CD14-positive monocyte (primary cell): ENCODE measurements around the gene HSPA14. TPM values are rescaled to one million over a fixed set of nuclear protein-coding genes. Genes with fewer than 3 reads are reported as not detected.
"Not testable (repeated sequence)": the region's sequence is repeated elsewhere in the genome, so short reads cannot be mapped to it uniquely, and the experiment has no call there.

Experiments
- DNase-seq, 3 donors: peaks; one replicate each; pipeline ENCODE4 v3.0.0-alpha.2; 2011 to 2022
- H2AFZ ChIP-seq: 2 replicates; pipeline ENCODE4 v1.6.0; 2012; ENCODE audit warnings: mild to moderate bottlenecking, low read depth, low read length, inconsistent platforms; ENCODE audit not compliant: insufficient read depth, poor library complexity, severe bottlenecking
- H3K27ac ChIP-seq, 2 donors: 1 replicate in 1 of 2; 2 replicates in 1 of 2; pipeline ENCODE4 v1.5.1; 2012 to 2013; ENCODE audit warnings: low read length in 2 of 2, control low read depth in 1 of 2, inconsistent platforms in 1 of 2, low read depth in 1 of 2, mild to moderate bottlenecking in 1 of 2
- H3K27me3 ChIP-seq, 2 donors: one replicate each; pipeline versions ENCODE4 v1.6.0 to v1.6.1; 2011 to 2013; ENCODE audit warnings: low read length in 2 of 2; ENCODE audit not compliant: control insufficient read depth in 2 of 2, insufficient read depth in 2 of 2
- H3K36me3 ChIP-seq, 2 donors: replicated peaks in 1 of 2; 1 replicate in 1 of 2; 2 replicates in 1 of 2; pipeline versions ENCODE4 v1.5.1 to v1.6.1; 2012 to 2013; ENCODE audit warnings: low read length in 2 of 2, control low read depth in 1 of 2, inconsistent platforms in 1 of 2, mild to moderate bottlenecking in 1 of 2; ENCODE audit not compliant: insufficient read depth in 2 of 2, control insufficient read depth in 1 of 2
- H3K4me1 ChIP-seq, 2 donors: 1 replicate in 1 of 2; 2 replicates in 1 of 2; pipeline versions ENCODE4 v1.5.1 to v1.6.1; 2012 to 2013; ENCODE audit warnings: low read length in 2 of 2, control low read depth in 1 of 2, inconsistent platforms in 1 of 2, mild to moderate bottlenecking in 1 of 2, moderate library complexity in 1 of 2; ENCODE audit not compliant: insufficient read depth in 2 of 2, control insufficient read depth in 1 of 2
- H3K4me2 ChIP-seq: replicated peaks from 2 replicates; pipeline ENCODE3; 2012; ENCODE audit warnings: low read length, moderate library complexity, mild to moderate bottlenecking; ENCODE audit not compliant: poor library complexity, severe bottlenecking; ENCODE audit errors: extremely low read depth
- H3K4me3 ChIP-seq, 3 experiments: fragments of 200-600 bp in 1 of 3; sonication (generic) in 1 of 3; replicated peaks in 1 of 3; 1 replicate in 2 of 3; 2 replicates in 1 of 3; pipeline ENCODE4 v1.5.1; 2011 to 2013; ENCODE audit warnings: low read length in 3 of 3, mild to moderate bottlenecking in 3 of 3, control low read depth in 2 of 3, low read depth in 2 of 3, inconsistent platforms in 1 of 3, moderate library complexity in 1 of 3
- H3K79me2 ChIP-seq: 2 replicates; pipeline ENCODE4 v1.6.0; 2012; ENCODE audit warnings: mild to moderate bottlenecking, control low read depth, inconsistent platforms, low read length, moderate library complexity; ENCODE audit not compliant: insufficient read depth
- H3K9ac ChIP-seq: 2 replicates; pipeline ENCODE4 v1.6.0; 2017; ENCODE audit warnings: low read length, mild to moderate bottlenecking; ENCODE audit not compliant: insufficient read depth, poor library complexity, severe bottlenecking
- H3K9me3 ChIP-seq, 2 donors: replicated peaks in 1 of 2; 1 replicate in 1 of 2; 2 replicates in 1 of 2; pipeline versions ENCODE4 v1.5.1 to v1.6.1; 2012 to 2013; ENCODE audit warnings: low read length in 2 of 2, control low read depth in 1 of 2; ENCODE audit not compliant: control insufficient read depth in 1 of 2, insufficient read depth in 1 of 2
- H4K20me1 ChIP-seq: 2 replicates; pipeline ENCODE4 v1.6.0; 2012; ENCODE audit warnings: mild to moderate bottlenecking, low read length, control low read depth, moderate library complexity; ENCODE audit not compliant: insufficient read depth
- H3K27ac Mint-ChIP-seq, 7 donors: one replicate each; pipeline ENCODE4 v1.8.0; 2020; ENCODE audit warnings: mild to moderate bottlenecking in 7 of 7, mixed read lengths in 7 of 7, moderate library complexity in 6 of 7, inconsistent platforms in 2 of 7
- H3K27me3 Mint-ChIP-seq, 3 donors: one replicate each; pipeline ENCODE4 v1.8.0; 2021 to 2022; ENCODE audit warnings: low read depth in 3 of 3, mild to moderate bottlenecking in 3 of 3, mixed read lengths in 3 of 3, moderate library complexity in 3 of 3, inconsistent platforms in 1 of 3
- H3K36me3 Mint-ChIP-seq, 2 donors: one replicate each; pipeline ENCODE4 v1.8.0; 2020; ENCODE audit warnings: mixed read lengths in 2 of 2, inconsistent platforms in 1 of 2, mild to moderate bottlenecking in 1 of 2
- H3K4me1 Mint-ChIP-seq: one replicate; pipeline ENCODE4 v1.8.0; 2020; ENCODE audit warnings: mild to moderate bottlenecking, mixed read lengths
- H3K4me3 Mint-ChIP-seq, 2 donors: one replicate each; pipeline ENCODE4 v1.8.0; 2020; ENCODE audit warnings: mild to moderate bottlenecking in 2 of 2, mixed read lengths in 2 of 2, moderate library complexity in 1 of 2
- H3K9me3 Mint-ChIP-seq, 7 donors: one replicate each; pipeline ENCODE4 v1.8.0; 2020 to 2022; ENCODE audit warnings: mixed read lengths in 7 of 7, mild to moderate bottlenecking in 6 of 7, moderate library complexity in 6 of 7, inconsistent platforms in 2 of 7
- CTCF ChIP-seq: fragments of 200-600 bp; IDR thresholded peaks from one replicate; pipeline ENCODE4 v1.8.0; 2022; ENCODE audit warnings: antibody characterized with exemption, mild to moderate bottlenecking
- WGBS: methylation state at CpG from one replicate; pipeline ENCODE4 v1.1.5; 2013; ENCODE audit warnings: missing lambda C conversion rate; ENCODE audit not compliant: insufficient coverage; 5-methylcytosine and 5-hydroxymethylcytosine counted together
- intact Hi-C, 2 donors: fragments of 100-400 bp; cut with micrococcal nuclease; formaldehyde crosslinking; loops; one replicate each; pipeline versions ENCODE4 v1.15.0 to v1.15.1; 2023
- polyA plus RNA-seq, 3 donors: library from polyadenylated mRNA; depleted of rRNA in 1 of 3; unstranded in 2 of 3; stranded (reverse) in 1 of 3; fragments of 300-500 nt in 2 of 3; fragments of >200 nt in 1 of 3; fragmentation: Illumina TruSeq in 2 of 3; gene quantifications; 1 replicate in 2 of 3; 2 replicates in 1 of 3; pipeline ENCODE4 v1.2.3, GENCODE V29; 2012 to 2021

Gene HSPA14
- polyA plus RNA-seq, 3 donors: 10.4 to 19.3 (median 15.4) TPM

- no peak overlapping the region for H3K4me3 Mint-ChIP-seq
- Histone ChIP-seq H3K27me3 (no peaks in the 10 kb centered on the region), H3K36me3 (peaks cover 44 to 68% of the 10 kb centered on the region in 2 donors), H3K4me1 (no peaks in the 10 kb centered on the region), H4K20me1 (peaks cover 10% of the 10 kb centered on the region), H3K79me2 (peaks cover 13% of the 10 kb centered on the region), H3K27ac (no peak overlapping the region), H3K4me2 (no peak overlapping the region), H3K9me3 (no peaks in the 10 kb centered on the region), H2AFZ (no peak overlapping the region), H3K4me3 (no peak overlapping the region), H3K9ac (no peak overlapping the region)
- H3K27me3 Mint-ChIP-seq: no peaks in the 10 kb centered on the region
- H3K4me1 Mint-ChIP-seq: no peaks in the 10 kb centered on the region
- peaks cover 41 to 57% of the 10 kb centered on the region in 2 donors for H3K36me3 Mint-ChIP-seq
- intact Hi-C loops: no loop called here
- peaks cover 0 to 2% (median 0%) of the 10 kb centered on the region in 7 donors for H3K9me3 Mint-ChIP-seq
- peak overlapping the region in 1 of 7 donors; percentile 81 for H3K27ac Mint-ChIP-seq
- DNase-seq: no peak
- 100% methylated on average over 1 of the region's 2 CpGs for WGBS
- TF ChIP-seq CTCF: no peak
Measured at GRCh38 chr10:14906765-14907164, 68.7 kb downstream of the HSPA14 start.

- WGBS: 100% methylated on average over 1 of the region's 4 CpGs
- H3K9ac ChIP-seq, H2AFZ ChIP-seq, H3K4me1 ChIP-seq, H3K4me3 Mint-ChIP-seq, H3K9me3 ChIP-seq, H3K27ac Mint-ChIP-seq, H3K4me2 ChIP-seq, H3K27me3 ChIP-seq, H3K27ac ChIP-seq, H3K4me1 Mint-ChIP-seq, intact Hi-C loops, DNase-seq, H3K27me3 Mint-ChIP-seq, H3K9me3 Mint-ChIP-seq, H3K4me3 ChIP-seq: not testable (repeated sequence)
- peaks cover 10% of the 10 kb centered on the region for H4K20me1 ChIP-seq
- peaks cover 44 to 62% of the 10 kb centered on the region in 2 donors for H3K36me3 Mint-ChIP-seq
- H3K79me2 ChIP-seq: peaks cover 17% of the 10 kb centered on the region
- H3K36me3 ChIP-seq: peaks cover 49 to 76% of the 10 kb centered on the region in 2 donors
Measured at GRCh38 chr10:14907591-14907990, 69.5 kb downstream of the HSPA14 start.
